Right kidney (tissue), 9 donors: ENCODE results near the gene GRB2.
A peak's percentile ranks its signal among the peaks of the same experiment; 100 is the strongest.
"Not testable (repeated sequence)": the region's sequence is repeated elsewhere in the genome, so short reads cannot be mapped to it uniquely, and the experiment has no call there.

Experiments
- DNase-seq: peaks from one replicate; pipeline ENCODE4 v3.0.0-alpha.2; 2016
- long read RNA-seq, 8 donors: transcript quantifications; one replicate each; lab custom pipeline, GENCODE V29; 2026

The GRB2 gene
- long read RNA-seq, donor 1, transcript GRB2-202 (6 exons, 3,248 nt) = major isoform, 27 of 43 reads
- long read RNA-seq, donor 1, transcript GRB2-205 (5 exons, 3,182 nt) = minor isoform, 6 of 43 reads
- long read RNA-seq, donor 1, partial matches to known transcripts = 10 of 43 reads
- long read RNA-seq, donor 1, other reads (novel, unspliced or antisense) = 0 of 43 reads
- long read RNA-seq, donor 2, transcript GRB2-202 (6 exons, 3,248 nt) = major isoform, 9 of 18 reads
- long read RNA-seq, donor 2, transcript GRB2-205 (5 exons, 3,182 nt) = major isoform, 9 of 18 reads
- long read RNA-seq, donor 2, partial matches to known transcripts = 0 of 18 reads
- long read RNA-seq, donor 2, other reads (novel, unspliced or antisense) = 0 of 18 reads
- long read RNA-seq, donor 3, transcript GRB2-205 (5 exons, 3,182 nt) = minor isoform, 5 of 15 reads
- long read RNA-seq, donor 3, transcript GRB2-202 (6 exons, 3,248 nt) = major isoform, 9 of 15 reads
- long read RNA-seq, donor 3, partial matches to known transcripts = 0 of 15 reads
- long read RNA-seq, donor 3, other reads (novel, unspliced or antisense) = 0 of 15 reads
- long read RNA-seq, donor 4, transcript GRB2-205 (5 exons, 3,182 nt) = minor isoform, 9 of 35 reads
- long read RNA-seq, donor 4, transcript GRB2-202 (6 exons, 3,248 nt) = major isoform, 19 of 35 reads
- long read RNA-seq, donor 4, partial matches to known transcripts = 7 of 35 reads
- long read RNA-seq, donor 4, other reads (novel, unspliced or antisense) = 0 of 35 reads
- long read RNA-seq, donor 5, transcript GRB2-202 (6 exons, 3,248 nt) = major isoform, 23 of 34 reads
- long read RNA-seq, donor 5, partial matches to known transcripts = 6 of 34 reads
- long read RNA-seq, donor 5, other reads (novel, unspliced or antisense) = 0 of 34 reads
- long read RNA-seq, donor 6, transcript GRB2-205 (5 exons, 3,182 nt) = minor isoform, 9 of 51 reads
- long read RNA-seq, donor 6, transcript GRB2-202 (6 exons, 3,248 nt) = major isoform, 23 of 51 reads
- long read RNA-seq, donor 6, partial matches to known transcripts = 17 of 51 reads
- long read RNA-seq, donor 6, other reads (novel, unspliced or antisense) = 0 of 51 reads
- long read RNA-seq, donor 7 = 0 reads
- long read RNA-seq, donor 8, transcript GRB2-202 (6 exons, 3,248 nt) = major isoform, 19 of 29 reads
- long read RNA-seq, donor 8, transcript GRB2-205 (5 exons, 3,182 nt) = minor isoform, 10 of 29 reads
- long read RNA-seq, donor 8, partial matches to known transcripts = 0 of 29 reads
- long read RNA-seq, donor 8, other reads (novel, unspliced or antisense) = 0 of 29 reads

DNA sequence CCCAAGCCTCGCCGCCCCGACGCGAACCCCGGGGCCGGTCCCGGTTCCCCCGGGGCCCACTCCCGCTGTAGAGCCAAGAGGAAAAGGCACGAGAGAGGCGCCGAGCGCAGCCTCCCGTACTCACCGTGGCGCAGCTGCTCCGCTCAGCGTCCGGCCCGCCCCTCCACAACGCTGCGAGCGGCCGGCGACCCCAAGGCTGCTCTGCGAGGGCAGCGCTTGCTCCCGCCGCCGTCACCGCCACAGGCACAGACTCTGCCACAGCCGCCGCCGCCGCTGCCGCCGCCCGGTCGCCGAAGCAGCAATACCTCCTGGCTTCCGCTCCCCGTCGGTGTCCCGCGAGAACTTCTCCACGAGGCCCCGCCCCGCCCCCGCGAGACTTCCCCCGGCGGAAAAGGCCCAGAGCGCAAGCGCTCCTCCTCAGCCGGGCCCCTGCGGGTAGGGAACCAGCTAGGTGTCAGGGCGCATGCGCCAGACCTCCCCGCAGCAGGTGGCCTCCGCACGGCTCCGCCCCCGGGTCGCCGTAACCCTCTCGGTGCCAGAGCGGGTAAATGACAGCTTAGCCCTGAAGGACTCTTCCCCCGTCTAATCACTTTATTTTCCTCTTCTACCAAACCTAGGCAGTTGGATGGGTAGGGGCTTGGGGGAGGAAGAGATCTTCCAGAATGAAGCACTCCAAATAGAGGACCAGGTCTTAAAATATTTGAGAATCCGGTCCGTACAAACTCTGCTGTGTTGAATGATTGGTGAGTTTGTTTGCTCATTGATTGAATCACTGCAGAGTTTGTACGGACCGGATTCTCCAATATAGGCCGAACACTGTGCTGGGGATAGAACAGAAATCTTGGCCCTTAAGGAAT lies at the start of gene GRB2:
Gene GRB2 (minus strand): TSS at position 314 of the 857 bp plus-strand sequence. CDS start 12,050 bp downstream, outside the sequence.
- DNase-seq = peak; percentile 87

GRCh38 chr17:75454672-75455071 lies 49.2 kb upstream of the GRB2 start:
- DNase-seq = not testable (repeated sequence)

GRCh38 chr17:75454193-75454592 lies 48.7 kb upstream of the GRB2 start:
- DNase-seq = no peak

DNA sequence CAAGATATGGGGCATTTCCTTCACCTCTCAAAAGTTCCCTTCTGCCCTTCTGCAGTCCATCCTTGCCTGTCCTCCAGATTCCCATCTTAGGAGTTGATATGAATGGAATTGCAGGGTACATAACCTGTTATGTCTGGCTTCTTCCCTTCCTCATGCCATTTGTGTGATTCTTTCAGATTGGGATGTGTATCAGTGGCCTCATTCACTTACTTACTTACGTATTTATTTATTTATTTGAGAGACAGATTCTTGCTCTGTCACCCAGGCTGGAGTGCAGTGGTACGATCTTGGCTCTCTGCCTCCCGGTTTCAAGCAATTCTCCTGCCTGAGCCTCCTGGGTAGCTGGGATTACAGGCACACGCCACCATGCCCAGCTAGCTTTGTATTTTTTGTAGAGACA lies 44.8 kb upstream of the GRB2 start:
- DNase-seq = no peak

DNA sequence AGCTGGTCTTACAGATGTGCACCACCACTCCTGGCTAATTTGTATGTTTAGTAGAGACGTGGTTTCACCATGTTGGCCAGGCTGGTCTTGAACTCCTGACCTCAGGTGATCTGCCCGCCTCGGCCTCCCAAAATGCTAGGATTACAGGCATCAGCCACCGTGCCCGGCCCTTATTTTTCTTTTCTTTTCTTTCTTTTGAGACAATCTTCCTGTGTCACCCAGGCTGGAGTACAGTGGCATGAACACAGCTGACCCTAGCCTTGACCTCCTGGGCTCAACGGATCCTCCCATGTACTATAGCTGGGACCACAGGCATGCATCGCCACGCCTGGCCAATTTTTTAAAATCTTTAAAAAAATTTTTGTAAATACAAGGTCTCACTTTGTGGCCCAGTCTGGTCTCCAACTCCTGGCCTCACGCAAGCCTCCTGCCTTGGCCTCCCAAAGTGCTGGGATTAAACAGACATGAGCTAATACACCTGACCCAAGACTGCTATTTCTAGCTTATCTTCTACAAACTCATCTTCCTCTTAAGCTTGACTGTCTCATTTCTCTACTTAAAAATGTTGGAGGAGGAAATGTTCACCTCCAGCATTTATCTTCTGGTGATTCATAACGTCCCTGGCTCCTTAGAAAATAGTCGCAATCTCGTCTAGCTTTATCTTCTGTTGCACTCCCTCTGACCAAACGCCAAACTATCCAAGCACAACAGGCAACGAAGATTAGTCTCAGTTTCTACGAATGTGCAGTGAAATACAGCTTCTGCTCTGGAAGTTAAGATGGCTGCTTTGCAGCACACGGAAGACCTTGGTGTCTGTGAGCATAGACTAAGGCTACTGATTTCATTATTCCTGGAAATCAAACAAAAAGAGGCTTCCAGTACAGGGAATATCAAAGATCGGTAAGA lies 42.7 kb upstream of the GRB2 start:
- DNase-seq = no peak

DNA sequence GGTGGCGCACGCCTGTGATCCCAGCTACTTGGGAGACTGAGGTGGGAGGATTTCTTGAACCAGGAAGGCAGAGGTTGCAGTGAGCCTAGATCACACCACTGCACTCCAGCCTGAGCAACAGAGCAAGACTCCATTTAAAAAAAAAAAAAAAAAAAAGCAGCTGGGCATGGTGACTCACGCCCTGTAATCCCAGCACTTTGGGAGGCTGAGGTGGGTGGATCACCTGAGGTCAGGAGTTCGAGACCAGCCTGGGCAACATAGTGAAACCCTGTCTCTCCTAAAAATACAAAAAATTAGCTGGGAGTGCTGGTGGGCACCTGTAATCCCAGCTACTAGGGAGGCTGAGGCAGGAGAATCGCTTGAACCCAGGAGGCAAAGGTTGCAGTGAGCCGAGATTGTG lies 40.4 kb upstream of the GRB2 start:
- not testable (repeated sequence) for DNase-seq

- DNase-seq = no peak
These were observed 39.8 kb upstream of the GRB2 start for GRCh38 chr17:75445296-75445695.

DNA sequence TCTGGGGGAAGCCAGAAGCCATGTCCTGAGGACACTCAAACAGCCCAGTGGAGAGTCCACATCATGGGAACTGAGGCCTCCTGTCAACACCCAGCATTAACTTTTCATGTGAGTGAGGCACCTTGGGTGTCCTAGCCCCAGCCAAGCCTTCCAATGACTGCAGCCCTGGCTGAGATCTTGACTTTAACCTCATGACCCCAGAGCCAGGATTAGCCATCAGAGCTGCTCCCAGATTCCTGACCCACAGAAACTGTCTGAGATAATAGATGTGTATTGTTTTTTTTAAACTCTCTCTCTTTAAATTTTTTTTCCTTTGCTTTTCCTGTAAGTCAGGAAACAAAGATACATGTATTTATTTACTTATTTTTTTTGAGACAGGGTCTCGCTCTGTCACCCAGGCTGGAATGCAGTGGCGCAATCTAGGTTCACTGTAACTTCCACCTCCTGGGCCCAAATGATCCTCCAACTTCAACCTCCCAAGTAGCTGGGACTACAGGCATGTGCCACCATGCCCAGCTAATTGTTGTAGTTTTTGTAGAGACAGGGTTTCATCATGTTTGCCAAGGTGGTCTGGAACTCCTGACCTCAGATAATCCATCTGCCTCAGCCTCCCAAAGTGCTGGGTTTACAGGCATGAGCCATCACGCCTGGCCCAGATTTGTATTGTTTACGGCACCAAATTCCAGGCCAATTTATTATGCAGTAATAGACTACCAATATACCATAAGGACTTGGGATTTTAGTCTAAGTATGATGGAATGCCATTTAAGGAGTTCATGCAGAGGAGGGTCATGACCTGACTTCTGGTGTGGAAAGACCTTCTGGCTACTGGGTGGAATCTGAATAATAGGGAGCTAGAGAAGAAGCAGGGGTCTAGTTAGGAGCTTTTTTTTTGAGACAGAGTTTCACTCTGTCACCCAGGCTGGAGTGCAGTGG lies 37.0 kb upstream of the GRB2 start:
- DNase-seq = no peak

DNA sequence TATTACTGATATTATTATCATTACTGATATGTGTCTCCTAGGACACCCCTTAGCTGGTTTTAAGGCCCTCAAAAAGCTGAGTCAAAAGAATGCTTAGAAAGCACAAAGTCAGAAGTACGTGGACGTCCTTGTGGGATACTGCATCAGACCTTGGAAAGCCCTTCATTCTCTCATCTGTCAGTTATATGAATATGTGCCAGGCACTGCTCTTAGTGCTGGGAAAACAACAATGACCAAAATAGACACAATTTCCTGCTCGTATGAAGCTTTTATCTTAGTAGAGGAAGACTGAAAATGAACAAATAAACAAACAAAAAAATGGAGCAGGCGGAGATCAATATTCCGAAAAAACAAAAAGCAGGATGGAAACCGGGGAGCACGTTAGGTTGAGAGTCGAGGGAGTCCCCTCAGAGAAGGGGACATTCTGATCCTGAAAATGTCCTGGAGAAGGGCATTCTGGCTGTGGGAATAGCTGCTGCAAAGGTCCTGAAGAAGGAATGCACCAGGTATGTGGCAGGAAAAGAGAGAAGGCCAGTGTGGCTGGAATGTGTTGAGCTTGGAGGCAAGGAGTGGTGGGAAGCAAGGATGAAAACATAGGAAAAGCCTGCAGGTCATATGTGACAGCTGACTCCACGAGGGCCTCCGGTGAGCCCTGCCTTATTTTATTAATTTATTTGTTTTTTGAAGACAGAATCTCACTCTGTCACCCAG lies 35.4 kb upstream of the GRB2 start:
- no peak for DNase-seq

GRCh38 chr17:75439287-75439686 lies 33.8 kb upstream of the GRB2 start:
- no peak for DNase-seq

GRCh38 chr17:75437404-75437803 lies 31.9 kb upstream of the GRB2 start:
- not testable (repeated sequence) for DNase-seq

DNA sequence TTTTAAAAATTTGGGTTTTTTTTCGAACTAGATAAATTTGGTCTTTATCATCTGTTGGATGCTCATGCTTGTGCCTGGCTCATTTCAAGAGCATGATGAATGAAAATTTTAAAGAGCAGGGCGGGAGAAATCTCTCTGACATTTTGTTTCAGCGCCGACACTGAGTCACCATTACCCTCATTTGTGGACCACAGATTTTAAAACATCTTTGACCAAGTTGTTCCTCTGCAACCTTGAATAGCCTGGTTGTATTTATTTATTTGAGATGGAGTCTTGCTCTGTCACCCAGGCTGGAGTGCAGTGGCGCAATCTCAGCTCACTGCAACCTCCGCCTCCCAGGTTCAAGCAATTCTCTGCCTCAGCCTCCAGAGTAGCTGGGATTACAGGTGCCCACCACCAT lies 29.0 kb upstream of the GRB2 start:
- DNase-seq = not testable (repeated sequence)

DNA sequence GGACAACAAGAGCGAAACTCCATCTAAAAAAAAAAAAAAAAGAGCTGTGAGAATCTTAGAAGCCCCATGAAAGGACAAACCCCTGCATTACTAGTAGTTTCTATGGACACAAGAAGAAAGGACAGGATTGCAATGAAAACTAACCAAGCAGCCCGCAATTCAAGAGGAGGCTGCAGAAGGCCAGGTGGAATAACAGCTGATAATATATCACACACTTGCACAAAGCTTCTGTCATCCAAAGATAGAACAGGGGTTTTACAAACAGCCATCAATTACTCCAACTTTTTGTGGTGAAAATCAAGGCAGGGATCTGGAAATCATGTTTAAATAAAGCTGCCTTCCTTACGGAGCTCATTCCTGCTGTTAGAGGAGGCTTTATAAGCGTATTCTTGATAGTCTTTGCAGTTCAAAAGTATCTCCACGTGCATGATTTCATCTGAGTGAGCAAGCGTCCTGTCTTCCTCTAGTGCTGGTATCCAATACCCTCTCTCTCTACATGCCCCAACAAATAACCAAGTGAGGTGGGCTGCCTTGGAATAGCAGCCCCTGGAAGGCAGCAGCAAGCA lies 27.8 kb upstream of the GRB2 start:
- DNase-seq = no peak

DNA sequence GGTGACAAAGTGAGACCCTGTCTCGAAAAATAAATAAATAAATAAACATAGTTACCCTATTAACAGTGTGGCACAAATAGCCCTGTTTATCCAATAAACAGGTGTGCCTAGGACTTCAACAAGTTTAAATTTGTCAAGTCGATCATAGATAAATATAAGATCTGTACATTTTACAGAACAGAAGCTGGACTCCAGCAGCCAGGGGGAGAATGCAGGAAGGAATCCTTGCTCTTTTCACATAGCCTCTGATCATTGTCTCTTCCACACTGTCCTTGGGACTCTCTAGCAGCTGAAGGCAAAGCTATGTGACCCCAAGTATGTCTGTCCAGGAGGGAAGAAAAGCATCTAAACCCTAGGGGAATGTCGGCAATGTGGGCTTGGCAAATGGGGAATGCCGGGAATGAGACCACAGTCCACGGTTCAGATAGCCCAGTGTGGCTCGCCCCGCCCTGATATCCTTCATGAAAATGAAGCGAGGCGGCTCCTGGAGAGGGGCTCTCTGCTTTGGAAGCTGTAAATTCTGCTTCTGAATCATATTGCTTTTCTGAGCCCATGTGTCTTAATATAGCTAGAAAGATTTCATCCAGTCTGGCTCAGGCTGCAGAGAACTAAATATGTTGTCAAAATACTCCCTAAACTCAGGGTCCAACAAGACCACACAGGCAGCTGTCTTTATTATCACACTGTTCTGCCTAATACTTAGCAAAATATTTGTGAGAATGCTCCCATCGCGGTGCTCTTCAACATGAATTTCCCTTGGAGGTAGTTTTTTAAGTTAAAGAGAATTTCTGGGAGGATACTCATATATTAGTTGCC lies 24.9 kb upstream of the GRB2 start:
- DNase-seq = peak; percentile 39

DNA sequence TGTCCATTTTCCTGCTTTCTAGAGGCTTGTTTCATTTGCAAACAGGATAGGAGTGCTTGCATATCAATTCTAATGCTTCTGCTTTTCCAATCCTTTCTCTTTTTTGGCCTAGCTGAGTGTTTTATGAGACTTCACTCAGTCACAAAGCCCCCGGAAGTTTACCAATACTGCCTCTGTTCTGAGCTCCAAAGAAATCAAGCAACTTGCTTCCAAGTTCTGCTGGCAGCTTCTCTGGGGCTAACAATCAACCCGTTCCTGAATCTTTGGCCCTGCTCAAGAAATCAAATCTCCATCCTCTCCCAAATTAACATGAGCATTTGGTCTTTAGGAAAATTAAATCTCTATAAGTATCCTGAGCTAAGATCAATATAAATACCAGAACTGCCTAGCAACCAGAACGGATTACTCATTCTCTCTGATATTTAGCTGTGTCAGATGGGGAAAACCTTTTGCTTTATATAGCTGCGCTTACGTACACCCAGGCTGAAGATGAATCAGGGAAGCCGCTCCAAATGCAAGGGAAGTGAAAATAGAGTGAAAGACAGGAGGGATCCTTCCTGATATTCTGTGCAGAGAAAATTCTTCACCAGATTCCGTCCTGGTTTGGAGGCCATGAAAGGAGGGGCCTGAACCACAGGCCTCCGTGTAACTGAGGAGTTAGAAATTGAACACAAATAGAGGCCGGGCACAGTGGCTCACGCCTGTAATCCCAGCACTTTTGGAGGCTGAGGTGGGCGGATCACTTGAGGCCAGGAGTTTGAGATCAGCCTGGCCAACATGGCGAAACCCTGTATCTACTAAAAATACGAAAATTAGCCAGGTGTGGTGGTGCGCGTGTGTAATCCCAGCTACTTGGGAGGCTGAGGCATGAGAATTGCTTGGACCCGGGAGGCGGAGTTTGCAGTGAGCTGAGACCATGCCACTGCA lies 23.3 kb upstream of the GRB2 start:
- DNase-seq = no peak

- DNase-seq = no peak
These were observed 13.1 kb upstream of the GRB2 start for GRCh38 chr17:75418531-75418930.
